Peyer's patch (tissue), 4 donors: ENCODE results near the gene ZNF76. TPM values are rescaled to one million over a fixed set of nuclear protein-coding genes. Genes with fewer than 3 reads are reported as not detected.

Experiments
- DNase-seq, 3 donors: peaks; one replicate each; pipeline ENCODE4 v3.0.0-alpha.2; 2017 to 2019
- H3K27ac ChIP-seq, 4 donors: fragments of 200-600 bp; sonication (generic); one replicate each; pipeline ENCODE4 v1.5.1; 2016 to 2019
- H3K27me3 ChIP-seq, 2 donors: fragments of 200-600 bp; sonication (generic); one replicate each; pipeline ENCODE4 v1.5.1; 2019
- H3K36me3 ChIP-seq, 3 donors: fragments of 200-600 bp; sonication (generic); one replicate each; pipeline ENCODE4 v1.5.1; 2016 to 2019
- H3K4me1 ChIP-seq, 4 donors: fragments of 200-600 bp; sonication (generic); one replicate each; pipeline ENCODE4 v1.5.1; 2016 to 2019
- H3K4me3 ChIP-seq, 4 donors: fragments of 200-600 bp; sonication (generic); 1 replicate in 3 of 4; 2 replicates in 1 of 4; pipeline ENCODE4 v1.5.1; 2016 to 2019; ENCODE audit warnings: mild to moderate bottlenecking in 1 of 4
- H3K9me3 ChIP-seq, 4 donors: fragments of 200-600 bp; sonication (generic); one replicate each; pipeline ENCODE4 v1.5.1; 2016 to 2019; ENCODE audit warnings: mild to moderate bottlenecking in 1 of 4
- POLR2A ChIP-seq, 2 donors: fragments of 450-650 bp; IDR thresholded peaks; one replicate each; pipeline ENCODE4 v1.5.1; 2017; ENCODE audit warnings: antibody characterized with exemption in 2 of 2, mild to moderate bottlenecking in 2 of 2, moderate library complexity in 2 of 2
- total RNA-seq, 4 donors: library from RNA; depleted of rRNA; stranded (reverse); fragments of >200 nt; gene quantifications; one replicate each; pipeline ENCODE4 v1.1.0, GENCODE V29; 2016
- TF ChIP-seq, protein P1 (sequence below), 6 experiments: fragments of 450-650 bp in 4 of 6; fragments of 200-600 bp in 2 of 6; sonication (generic) in 1 of 6; IDR thresholded peaks; one replicate each; pipeline ENCODE4 v1.5.1; 2017 to 2019; ENCODE audit warnings: antibody characterized with exemption in 6 of 6, mild to moderate bottlenecking in 3 of 6, moderate library complexity in 1 of 6

ZNF76 gene
- total RNA-seq, 4 donors from 2014 or later, result 26.3 to 182 (median 54.8) TPM

DNA sequence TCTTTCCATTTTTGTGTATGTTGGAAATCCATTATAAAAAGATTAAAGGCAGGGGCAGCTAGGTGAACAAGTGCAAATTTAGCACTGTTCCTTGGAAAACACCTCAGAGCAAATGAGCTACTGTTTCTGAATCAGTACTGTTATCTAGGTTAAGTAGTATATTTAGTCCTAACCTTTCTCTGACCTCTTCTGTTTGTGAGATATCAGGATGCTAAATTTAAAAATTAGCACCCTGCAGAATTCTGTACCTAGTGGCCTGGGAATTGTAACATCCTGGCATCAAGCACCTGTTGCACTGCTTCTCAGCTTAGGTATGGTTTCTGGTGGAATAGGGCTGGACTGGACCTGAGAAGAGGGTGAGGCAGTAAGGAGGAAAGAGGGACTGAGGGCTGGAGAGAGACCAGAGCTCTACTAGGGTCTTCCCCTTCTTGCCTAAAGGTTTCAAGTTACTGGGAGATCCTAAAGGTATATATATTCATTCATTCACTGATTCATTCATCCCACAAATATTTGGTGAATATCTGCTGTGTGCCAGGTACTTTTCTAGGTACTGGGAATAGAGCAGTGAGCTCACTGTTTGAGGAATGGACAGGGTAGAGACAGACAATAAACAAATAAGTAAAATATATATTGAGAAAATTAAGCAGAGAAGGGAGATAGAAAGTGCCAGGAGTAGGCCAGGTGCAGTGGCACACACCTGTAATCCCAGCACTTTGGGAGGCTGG lies 5.2 kb downstream of the ZNF76 start:
- H3K9me3 ChIP-seq, result no peaks in the 10 kb centered on the region
- no peaks in the 10 kb centered on the region for H3K27me3 ChIP-seq
- TF ChIP-seq, protein P1, sequence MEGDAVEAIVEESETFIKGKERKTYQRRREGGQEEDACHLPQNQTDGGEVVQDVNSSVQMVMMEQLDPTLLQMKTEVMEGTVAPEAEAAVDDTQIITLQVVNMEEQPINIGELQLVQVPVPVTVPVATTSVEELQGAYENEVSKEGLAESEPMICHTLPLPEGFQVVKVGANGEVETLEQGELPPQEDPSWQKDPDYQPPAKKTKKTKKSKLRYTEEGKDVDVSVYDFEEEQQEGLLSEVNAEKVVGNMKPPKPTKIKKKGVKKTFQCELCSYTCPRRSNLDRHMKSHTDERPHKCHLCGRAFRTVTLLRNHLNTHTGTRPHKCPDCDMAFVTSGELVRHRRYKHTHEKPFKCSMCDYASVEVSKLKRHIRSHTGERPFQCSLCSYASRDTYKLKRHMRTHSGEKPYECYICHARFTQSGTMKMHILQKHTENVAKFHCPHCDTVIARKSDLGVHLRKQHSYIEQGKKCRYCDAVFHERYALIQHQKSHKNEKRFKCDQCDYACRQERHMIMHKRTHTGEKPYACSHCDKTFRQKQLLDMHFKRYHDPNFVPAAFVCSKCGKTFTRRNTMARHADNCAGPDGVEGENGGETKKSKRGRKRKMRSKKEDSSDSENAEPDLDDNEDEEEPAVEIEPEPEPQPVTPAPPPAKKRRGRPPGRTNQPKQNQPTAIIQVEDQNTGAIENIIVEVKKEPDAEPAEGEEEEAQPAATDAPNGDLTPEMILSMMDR (IDR thresholded peaks at IDR 0.05), result no peak
- no peak for TF ChIP-seq POLR2A (IDR thresholded peaks at IDR 0.05)
- H3K4me3 ChIP-seq, result no peak overlapping the region
- no peak overlapping the region for H3K27ac ChIP-seq
- DNase-seq, result no peak
- no peaks in the 10 kb centered on the region for H3K36me3 ChIP-seq
- no peaks in the 10 kb centered on the region for H3K4me1 ChIP-seq

DNA sequence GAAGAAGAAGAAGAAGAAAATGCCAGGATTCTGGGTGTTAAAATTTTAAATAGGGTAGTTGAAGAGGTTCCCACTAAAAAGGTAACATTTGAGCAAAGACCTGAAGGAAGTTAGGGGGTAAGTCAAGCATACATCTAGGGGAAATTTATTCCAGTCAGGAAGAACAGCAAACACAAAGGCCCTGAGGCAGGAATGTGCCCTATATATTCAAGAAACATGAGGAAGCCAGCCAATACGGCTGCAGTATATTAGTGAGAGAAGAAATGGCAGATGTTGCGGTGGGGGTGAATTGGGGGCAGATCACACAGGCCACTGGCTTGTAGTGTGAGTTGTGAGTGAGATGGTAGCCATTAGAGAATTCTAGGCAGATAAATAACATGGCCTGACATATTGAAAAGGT lies 6.0 kb downstream of the ZNF76 start:
- Histone ChIP-seq H3K27ac (no peak overlapping the region), H3K4me1 (no peaks in the 10 kb centered on the region), H3K4me3 (no peak overlapping the region), H3K27me3 (no peaks in the 10 kb centered on the region), H3K9me3 (no peaks in the 10 kb centered on the region), H3K36me3 (no peaks in the 10 kb centered on the region)
- DNase-seq, result no peak
- no peak for TF ChIP-seq POLR2A (IDR thresholded peaks at IDR 0.05)
- TF ChIP-seq, protein P1 (IDR thresholded peaks at IDR 0.05), result no peak

DNA sequence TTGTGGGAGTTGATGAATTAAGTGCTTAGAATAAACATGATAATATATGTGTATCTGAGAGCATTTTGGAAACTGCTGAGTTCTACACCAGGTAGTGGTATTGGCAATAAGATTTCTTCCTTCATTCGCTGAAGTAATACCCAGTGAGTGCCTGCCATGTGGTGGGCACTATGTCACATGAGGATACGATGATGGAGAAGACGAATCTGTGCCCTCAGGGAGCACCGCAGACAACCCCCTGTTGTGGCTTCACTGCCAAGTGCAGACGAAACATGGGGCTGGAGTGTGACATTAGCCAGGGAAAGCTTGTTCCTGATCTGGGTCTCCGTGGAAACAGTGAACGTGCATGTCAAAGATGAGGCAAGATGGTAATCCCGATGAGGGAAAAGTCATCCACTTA lies 7.9 kb downstream of the ZNF76 start:
- H3K36me3 ChIP-seq, result no peaks in the 10 kb centered on the region
- no peak overlapping the region for H3K4me3 ChIP-seq
- no peak for TF ChIP-seq POLR2A (IDR thresholded peaks at IDR 0.05)
- TF ChIP-seq, protein P1 (IDR thresholded peaks at IDR 0.05), result no peak
- H3K27me3 ChIP-seq, result no peaks in the 10 kb centered on the region
- no peaks in the 10 kb centered on the region for H3K4me1 ChIP-seq
- no peak for DNase-seq
- H3K27ac ChIP-seq, result no peak overlapping the region
- H3K9me3 ChIP-seq, result no peaks in the 10 kb centered on the region

DNA sequence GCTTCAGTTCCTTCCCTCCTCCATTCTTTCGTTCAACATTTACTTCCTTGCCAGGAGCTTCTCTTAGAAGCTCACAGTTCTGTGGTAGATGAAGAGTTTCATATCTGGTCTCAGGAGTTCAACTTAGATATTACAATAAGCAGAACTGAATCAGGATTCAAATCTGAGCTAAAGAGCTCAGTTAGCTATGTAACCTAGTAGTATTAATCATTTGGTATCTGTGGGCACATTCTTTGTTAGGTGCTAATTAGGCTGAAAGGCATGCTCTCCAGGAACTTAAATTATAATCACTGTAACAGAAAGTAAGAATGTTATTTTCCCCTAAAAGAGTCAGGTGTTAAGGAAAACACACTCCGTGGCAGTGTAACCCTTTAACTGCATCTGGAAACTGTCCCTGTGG lies 8.4 kb downstream of the ZNF76 start:
- Histone ChIP-seq H3K36me3 (no peaks in the 10 kb centered on the region), H3K27ac (no peak overlapping the region), H3K27me3 (no peaks in the 10 kb centered on the region), H3K9me3 (no peaks in the 10 kb centered on the region), H3K4me1 (no peaks in the 10 kb centered on the region), H3K4me3 (no peak overlapping the region)
- no peak for DNase-seq
- no peak for TF ChIP-seq POLR2A (IDR thresholded peaks at IDR 0.05)
- TF ChIP-seq, protein P1 (IDR thresholded peaks at IDR 0.05), result no peak

DNA sequence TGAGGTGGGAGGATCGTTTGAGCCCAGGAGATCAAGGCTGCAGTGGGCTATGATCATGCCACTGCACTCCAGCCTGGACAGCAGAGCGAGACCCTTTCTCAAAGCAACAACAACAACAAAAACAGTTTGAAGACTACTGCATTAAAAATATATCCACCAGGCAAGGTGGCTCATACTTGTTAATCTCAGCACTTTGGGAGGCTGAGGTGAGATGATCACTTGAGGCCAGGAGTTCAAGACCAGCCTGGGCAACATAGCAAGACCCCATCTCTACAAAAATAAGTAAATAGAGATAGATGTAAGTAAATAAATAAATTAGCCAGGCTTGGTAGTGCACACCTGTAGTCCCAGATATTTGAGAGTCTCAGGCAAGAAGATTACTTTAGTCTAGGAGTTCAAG lies 12.5 kb downstream of the ZNF76 start:
- Histone ChIP-seq H3K9me3 (no peaks in the 10 kb centered on the region), H3K27me3 (no peaks in the 10 kb centered on the region), H3K27ac (no peak overlapping the region), H3K36me3 (no peaks in the 10 kb centered on the region), H3K4me3 (no peak overlapping the region), H3K4me1 (peaks cover 0 to 10% (median 0%) of the 10 kb centered on the region in 4 donors)
- DNase-seq, result no peak
- TF ChIP-seq, protein P1 (IDR thresholded peaks at IDR 0.05), result no peak
- no peak for TF ChIP-seq POLR2A (IDR thresholded peaks at IDR 0.05)
